GM12878 (cell line): ENCODE data around the gene SEBOX. TPM values are rescaled to one million over a fixed set of nuclear protein-coding genes. Genes with fewer than 3 reads are reported as not detected.

Experiments
- CHD4 ChIP-seq: fragments of 200-600 bp; sonication (generic); IDR thresholded peaks from 2 replicates; pipeline ENCODE4 v1.6.1; 2016; ENCODE audit warnings: mild to moderate bottlenecking
- HDAC2 ChIP-seq: fragments of 200-600 bp; sonication (generic); IDR thresholded peaks from 2 replicates; pipeline ENCODE4 v1.6.1; 2017
- JUNB ChIP-seq: IDR thresholded peaks from 2 replicates; pipeline ENCODE4 v1.6.1; 2016; ENCODE audit warnings: antibody characterized with exemption, mild to moderate bottlenecking
- MTA3 ChIP-seq: IDR thresholded peaks from 2 replicates; pipeline ENCODE4 v1.6.1; 2012; ENCODE audit warnings: low read length, inconsistent platforms, borderline replicate concordance
- PML ChIP-seq: IDR thresholded peaks from 2 replicates; pipeline ENCODE4 v1.6.1; 2012; ENCODE audit warnings: low read length, inconsistent platforms
- POLR2AphosphoS5 ChIP-seq: IDR thresholded peaks from 2 replicates; pipeline ENCODE4 v1.6.1; 2011; ENCODE audit warnings: mild to moderate bottlenecking, low read length, inconsistent platforms
- RBBP5 ChIP-seq: fragments of 200-600 bp; sonication (generic); conservative IDR thresholded peaks from 2 replicates; pipeline ENCODE4 v1.6.1; 2016
- SIX5 ChIP-seq: IDR thresholded peaks from 2 replicates; pipeline ENCODE4 v1.6.1; 2011; ENCODE audit warnings: mild to moderate bottlenecking, low read depth, low read length, moderate library complexity; ENCODE audit not compliant: severe bottlenecking
- SREBF2 ChIP-seq: IDR thresholded peaks from 2 replicates; pipeline ENCODE4 v1.6.1; 2012; ENCODE audit warnings: mild to moderate bottlenecking, low read length
- TCF12 ChIP-seq: IDR thresholded peaks from 2 replicates; pipeline ENCODE4 v1.6.1; 2011; ENCODE audit warnings: low read depth, mild to moderate bottlenecking, low read length
- YBX1 ChIP-seq: fragments of 450-650 bp; IDR thresholded peaks from 2 replicates; pipeline ENCODE4 v1.6.1; 2016; ENCODE audit warnings: antibody characterized with exemption
- ZNF384 ChIP-seq: IDR thresholded peaks from 2 replicates; pipeline ENCODE4 v1.6.1; 2012; ENCODE audit warnings: low read depth, mild to moderate bottlenecking, low read length, improper control_type of control experiment, borderline replicate concordance
- ZNF592 ChIP-seq: fragments of 450-650 bp; IDR thresholded peaks from 2 replicates; pipeline ENCODE4 v1.6.1; 2017; ENCODE audit warnings: mild to moderate bottlenecking, moderate library complexity
- polyA plus RNA-seq, 11 experiments: library from polyadenylated mRNA; depleted of rRNA in 4 of 11; unstranded in 6 of 11; stranded (reverse) in 5 of 11; fragments of >200 nt; fragmentation: Nextera tagmentation in 4 of 11; fragmentation: Illumina TruSeq in 1 of 11; extraction: Ambion mirVana in 4 of 11; extraction: Trizol in 1 of 11; gene quantifications; 1 replicate in 1 of 11; 2 replicates in 10 of 11; pipeline versions ENCODE4 v1.2.1 to v1.2.3, GENCODE V29; 2011 to 2016; ENCODE audit warnings: inconsistent platforms in 2 of 11, missing spikeins in 2 of 11, low read depth in 1 of 11
- total RNA-seq, 4 experiments: library from RNA; depleted of rRNA in 3 of 4; stranded (reverse); fragments of >200 nt in 3 of 4; fragmentation: Illumina TruSeq in 1 of 4; extraction: Trizol in 1 of 4; gene quantifications; 2 replicates each; pipeline versions ENCODE4 v1.2.1 to v1.2.3, GENCODE V29; 2013 to 2021
- TF ChIP-seq, protein P1 (sequence below): IDR thresholded peaks from 2 replicates; pipeline ENCODE4 v1.6.1; 2012; ENCODE audit warnings: improper control_type of control experiment, low read depth, low read length; ENCODE audit not compliant: insufficient replicate concordance
- TF ChIP-seq, protein P2 (sequence below): fragments of 450-650 bp; formaldehyde crosslinking; IDR thresholded peaks from 2 replicates; pipeline ENCODE4 v1.4.0; 2020; ENCODE audit warnings: mild to moderate bottlenecking, moderate library complexity
- TF ChIP-seq, protein P3 (sequence below): fragments of 450-650 bp; IDR thresholded peaks from 2 replicates; pipeline ENCODE4 v1.6.1; 2014; ENCODE audit warnings: mild to moderate bottlenecking

The SEBOX gene
- total and polyA plus RNA-seq, 10 of the 15 experiments (the other 5 are each of a cell fraction or from before 2014, with no cell fraction given): not detected

- TF ChIP-seq ZNF592: no peak
- TF ChIP-seq HDAC2: no peak
- no peak for TF ChIP-seq SREBF2
- TF ChIP-seq, protein P1, sequence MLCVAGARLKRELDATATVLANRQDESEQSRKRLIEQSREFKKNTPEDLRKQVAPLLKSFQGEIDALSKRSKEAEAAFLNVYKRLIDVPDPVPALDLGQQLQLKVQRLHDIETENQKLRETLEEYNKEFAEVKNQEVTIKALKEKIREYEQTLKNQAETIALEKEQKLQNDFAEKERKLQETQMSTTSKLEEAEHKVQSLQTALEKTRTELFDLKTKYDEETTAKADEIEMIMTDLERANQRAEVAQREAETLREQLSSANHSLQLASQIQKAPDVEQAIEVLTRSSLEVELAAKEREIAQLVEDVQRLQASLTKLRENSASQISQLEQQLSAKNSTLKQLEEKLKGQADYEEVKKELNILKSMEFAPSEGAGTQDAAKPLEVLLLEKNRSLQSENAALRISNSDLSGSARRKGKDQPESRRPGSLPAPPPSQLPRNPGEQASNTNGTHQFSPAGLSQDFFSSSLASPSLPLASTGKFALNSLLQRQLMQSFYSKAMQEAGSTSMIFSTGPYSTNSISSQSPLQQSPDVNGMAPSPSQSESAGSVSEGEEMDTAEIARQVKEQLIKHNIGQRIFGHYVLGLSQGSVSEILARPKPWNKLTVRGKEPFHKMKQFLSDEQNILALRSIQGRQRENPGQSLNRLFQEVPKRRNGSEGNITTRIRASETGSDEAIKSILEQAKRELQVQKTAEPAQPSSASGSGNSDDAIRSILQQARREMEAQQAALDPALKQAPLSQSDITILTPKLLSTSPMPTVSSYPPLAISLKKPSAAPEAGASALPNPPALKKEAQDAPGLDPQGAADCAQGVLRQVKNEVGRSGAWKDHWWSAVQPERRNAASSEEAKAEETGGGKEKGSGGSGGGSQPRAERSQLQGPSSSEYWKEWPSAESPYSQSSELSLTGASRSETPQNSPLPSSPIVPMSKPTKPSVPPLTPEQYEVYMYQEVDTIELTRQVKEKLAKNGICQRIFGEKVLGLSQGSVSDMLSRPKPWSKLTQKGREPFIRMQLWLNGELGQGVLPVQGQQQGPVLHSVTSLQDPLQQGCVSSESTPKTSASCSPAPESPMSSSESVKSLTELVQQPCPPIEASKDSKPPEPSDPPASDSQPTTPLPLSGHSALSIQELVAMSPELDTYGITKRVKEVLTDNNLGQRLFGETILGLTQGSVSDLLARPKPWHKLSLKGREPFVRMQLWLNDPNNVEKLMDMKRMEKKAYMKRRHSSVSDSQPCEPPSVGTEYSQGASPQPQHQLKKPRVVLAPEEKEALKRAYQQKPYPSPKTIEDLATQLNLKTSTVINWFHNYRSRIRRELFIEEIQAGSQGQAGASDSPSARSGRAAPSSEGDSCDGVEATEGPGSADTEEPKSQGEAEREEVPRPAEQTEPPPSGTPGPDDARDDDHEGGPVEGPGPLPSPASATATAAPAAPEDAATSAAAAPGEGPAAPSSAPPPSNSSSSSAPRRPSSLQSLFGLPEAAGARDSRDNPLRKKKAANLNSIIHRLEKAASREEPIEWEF: no peak
- TF ChIP-seq TCF12: no peak
- TF ChIP-seq, protein P2, sequence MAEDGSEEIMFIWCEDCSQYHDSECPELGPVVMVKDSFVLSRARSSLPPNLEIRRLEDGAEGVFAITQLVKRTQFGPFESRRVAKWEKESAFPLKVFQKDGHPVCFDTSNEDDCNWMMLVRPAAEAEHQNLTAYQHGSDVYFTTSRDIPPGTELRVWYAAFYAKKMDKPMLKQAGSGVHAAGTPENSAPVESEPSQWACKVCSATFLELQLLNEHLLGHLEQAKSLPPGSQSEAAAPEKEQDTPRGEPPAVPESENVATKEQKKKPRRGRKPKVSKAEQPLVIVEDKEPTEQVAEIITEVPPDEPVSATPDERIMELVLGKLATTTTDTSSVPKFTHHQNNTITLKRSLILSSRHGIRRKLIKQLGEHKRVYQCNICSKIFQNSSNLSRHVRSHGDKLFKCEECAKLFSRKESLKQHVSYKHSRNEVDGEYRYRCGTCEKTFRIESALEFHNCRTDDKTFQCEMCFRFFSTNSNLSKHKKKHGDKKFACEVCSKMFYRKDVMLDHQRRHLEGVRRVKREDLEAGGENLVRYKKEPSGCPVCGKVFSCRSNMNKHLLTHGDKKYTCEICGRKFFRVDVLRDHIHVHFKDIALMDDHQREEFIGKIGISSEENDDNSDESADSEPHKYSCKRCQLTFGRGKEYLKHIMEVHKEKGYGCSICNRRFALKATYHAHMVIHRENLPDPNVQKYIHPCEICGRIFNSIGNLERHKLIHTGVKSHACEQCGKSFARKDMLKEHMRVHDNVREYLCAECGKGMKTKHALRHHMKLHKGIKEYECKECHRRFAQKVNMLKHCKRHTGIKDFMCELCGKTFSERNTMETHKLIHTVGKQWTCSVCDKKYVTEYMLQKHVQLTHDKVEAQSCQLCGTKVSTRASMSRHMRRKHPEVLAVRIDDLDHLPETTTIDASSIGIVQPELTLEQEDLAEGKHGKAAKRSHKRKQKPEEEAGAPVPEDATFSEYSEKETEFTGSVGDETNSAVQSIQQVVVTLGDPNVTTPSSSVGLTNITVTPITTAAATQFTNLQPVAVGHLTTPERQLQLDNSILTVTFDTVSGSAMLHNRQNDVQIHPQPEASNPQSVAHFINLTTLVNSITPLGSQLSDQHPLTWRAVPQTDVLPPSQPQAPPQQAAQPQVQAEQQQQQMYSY: no peak
- TF ChIP-seq POLR2AphosphoS5: peak; percentile 30; the same call in 1 of the 2 replicates
- no peak for TF ChIP-seq MTA3
- TF ChIP-seq SIX5: no peak
- TF ChIP-seq CHD4: no peak
- TF ChIP-seq, protein P3, sequence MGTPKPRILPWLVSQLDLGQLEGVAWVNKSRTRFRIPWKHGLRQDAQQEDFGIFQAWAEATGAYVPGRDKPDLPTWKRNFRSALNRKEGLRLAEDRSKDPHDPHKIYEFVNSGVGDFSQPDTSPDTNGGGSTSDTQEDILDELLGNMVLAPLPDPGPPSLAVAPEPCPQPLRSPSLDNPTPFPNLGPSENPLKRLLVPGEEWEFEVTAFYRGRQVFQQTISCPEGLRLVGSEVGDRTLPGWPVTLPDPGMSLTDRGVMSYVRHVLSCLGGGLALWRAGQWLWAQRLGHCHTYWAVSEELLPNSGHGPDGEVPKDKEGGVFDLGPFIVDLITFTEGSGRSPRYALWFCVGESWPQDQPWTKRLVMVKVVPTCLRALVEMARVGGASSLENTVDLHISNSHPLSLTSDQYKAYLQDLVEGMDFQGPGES: no peak
- no peak for TF ChIP-seq RBBP5
- no peak for TF ChIP-seq JUNB
- TF ChIP-seq YBX1: no peak
- TF ChIP-seq ZNF384: no peak
- no peak for TF ChIP-seq PML
Observed at GRCh38 chr17:28405632-28406472, 40.9 kb upstream of the SEBOX start, which contains the start of gene SLC46A1 (continued).
